Amniotic epithelial cell (primary cell): ENCODE measurements around the gene SSUH2.

ENCODE experiments used
- DNase-seq: peaks from one replicate; pipeline ENCODE4 v3.0.0-alpha.2; 2010; ENCODE audit warnings: low read depth

Gene SSUH2

GRCh38 chr3:8640223-8640622, 4.4 kb downstream of the SSUH2 start:
- no peak for DNase-seq

- DNase-seq = no peak
Observed at GRCh38 chr3:8639659-8640000, 5.0 kb downstream of the SSUH2 start.

GRCh38 chr3:8638994-8639658, 5.5 kb downstream of the SSUH2 start:
- no peak for DNase-seq

GRCh38 chr3:8637348-8637747, 7.2 kb downstream of the SSUH2 start:
- no peak for DNase-seq

GRCh38 chr3:8635631-8636030, 9.0 kb downstream of the SSUH2 start:
- DNase-seq = no peak

GRCh38 chr3:8635125-8635524, 9.5 kb downstream of the SSUH2 start:
- no peak for DNase-seq

- no peak for DNase-seq
Observed at GRCh38 chr3:8632402-8633237, 12.0 kb downstream of the SSUH2 start.

- no peak for DNase-seq
Observed at GRCh38 chr3:8631661-8632060, 12.9 kb downstream of the SSUH2 start.

GRCh38 chr3:8629151-8630021, 15.2 kb downstream of the SSUH2 start:
- DNase-seq = peak; percentile 73

- DNase-seq = no peak
Observed at GRCh38 chr3:8627949-8628348, 16.6 kb downstream of the SSUH2 start.

- DNase-seq = no peak
Observed at GRCh38 chr3:8627201-8627940, 17.2 kb downstream of the SSUH2 start.

- DNase-seq = peak; percentile 45
Observed at GRCh38 chr3:8625991-8626390, 18.6 kb downstream of the SSUH2 start.

GRCh38 chr3:8624612-8625011, 20.0 kb downstream of the SSUH2 start:
- no peak for DNase-seq

GRCh38 chr3:8623741-8624140, 20.9 kb downstream of the SSUH2 start:
- no peak for DNase-seq

- DNase-seq = peak; percentile 71
Observed at GRCh38 chr3:8622873-8623691, 21.5 kb downstream of the SSUH2 start.

GRCh38 chr3:8621872-8622271, 22.7 kb downstream of the SSUH2 start:
- peak; percentile 96 for DNase-seq

GRCh38 chr3:8621141-8621540, 23.5 kb downstream of the SSUH2 start:
- DNase-seq = no peak

GRCh38 chr3:8619548-8619947, 25.1 kb downstream of the SSUH2 start:
- DNase-seq = peak; percentile 88

- no peak for DNase-seq
Observed at GRCh38 chr3:8618950-8619349, 25.6 kb downstream of the SSUH2 start.

- DNase-seq = no peak
Observed at GRCh38 chr3:8617921-8618320, 26.7 kb downstream of the SSUH2 start.

GRCh38 chr3:8610951-8611350, 33.6 kb downstream of the SSUH2 start:
- DNase-seq = no peak
